Measurements from ENCODE around the gene LNX2.

- TF ChIP-seq, protein P1, sequence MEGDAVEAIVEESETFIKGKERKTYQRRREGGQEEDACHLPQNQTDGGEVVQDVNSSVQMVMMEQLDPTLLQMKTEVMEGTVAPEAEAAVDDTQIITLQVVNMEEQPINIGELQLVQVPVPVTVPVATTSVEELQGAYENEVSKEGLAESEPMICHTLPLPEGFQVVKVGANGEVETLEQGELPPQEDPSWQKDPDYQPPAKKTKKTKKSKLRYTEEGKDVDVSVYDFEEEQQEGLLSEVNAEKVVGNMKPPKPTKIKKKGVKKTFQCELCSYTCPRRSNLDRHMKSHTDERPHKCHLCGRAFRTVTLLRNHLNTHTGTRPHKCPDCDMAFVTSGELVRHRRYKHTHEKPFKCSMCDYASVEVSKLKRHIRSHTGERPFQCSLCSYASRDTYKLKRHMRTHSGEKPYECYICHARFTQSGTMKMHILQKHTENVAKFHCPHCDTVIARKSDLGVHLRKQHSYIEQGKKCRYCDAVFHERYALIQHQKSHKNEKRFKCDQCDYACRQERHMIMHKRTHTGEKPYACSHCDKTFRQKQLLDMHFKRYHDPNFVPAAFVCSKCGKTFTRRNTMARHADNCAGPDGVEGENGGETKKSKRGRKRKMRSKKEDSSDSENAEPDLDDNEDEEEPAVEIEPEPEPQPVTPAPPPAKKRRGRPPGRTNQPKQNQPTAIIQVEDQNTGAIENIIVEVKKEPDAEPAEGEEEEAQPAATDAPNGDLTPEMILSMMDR (IDR thresholded peaks at IDR 0.05; ENCODE audit: insufficient read depth, low read length, poor library complexity, severe bottlenecking): no peak
- TF ChIP-seq EZH2phosphoT487 (conservative IDR thresholded peaks at IDR 0.05; ENCODE audit: low read length): no peak
Measured at GRCh38 chr13:27620377-27621115, at the start of gene LNX2.
